Dermis microvascular lymphatic vessel endothelial cell (primary cell): ENCODE results near the gene ARHGEF28. TPM values are rescaled to one million over a fixed set of nuclear protein-coding genes. Genes with fewer than 3 reads are reported as not detected.

Experiments
- DNase-seq, 2 donors: peaks; one replicate each; pipeline versions ENCODE4 v3.0.0 to v3.0.0-alpha.2; 2010; ENCODE audit warnings: low read depth in 2 of 2
- total RNA-seq: library from RNA; depleted of rRNA; stranded (reverse); fragments of >200 nt; gene quantifications from 2 replicates; pipeline ENCODE4 v1.2.1, GENCODE V29; 2014

The ARHGEF28 gene, protein sequence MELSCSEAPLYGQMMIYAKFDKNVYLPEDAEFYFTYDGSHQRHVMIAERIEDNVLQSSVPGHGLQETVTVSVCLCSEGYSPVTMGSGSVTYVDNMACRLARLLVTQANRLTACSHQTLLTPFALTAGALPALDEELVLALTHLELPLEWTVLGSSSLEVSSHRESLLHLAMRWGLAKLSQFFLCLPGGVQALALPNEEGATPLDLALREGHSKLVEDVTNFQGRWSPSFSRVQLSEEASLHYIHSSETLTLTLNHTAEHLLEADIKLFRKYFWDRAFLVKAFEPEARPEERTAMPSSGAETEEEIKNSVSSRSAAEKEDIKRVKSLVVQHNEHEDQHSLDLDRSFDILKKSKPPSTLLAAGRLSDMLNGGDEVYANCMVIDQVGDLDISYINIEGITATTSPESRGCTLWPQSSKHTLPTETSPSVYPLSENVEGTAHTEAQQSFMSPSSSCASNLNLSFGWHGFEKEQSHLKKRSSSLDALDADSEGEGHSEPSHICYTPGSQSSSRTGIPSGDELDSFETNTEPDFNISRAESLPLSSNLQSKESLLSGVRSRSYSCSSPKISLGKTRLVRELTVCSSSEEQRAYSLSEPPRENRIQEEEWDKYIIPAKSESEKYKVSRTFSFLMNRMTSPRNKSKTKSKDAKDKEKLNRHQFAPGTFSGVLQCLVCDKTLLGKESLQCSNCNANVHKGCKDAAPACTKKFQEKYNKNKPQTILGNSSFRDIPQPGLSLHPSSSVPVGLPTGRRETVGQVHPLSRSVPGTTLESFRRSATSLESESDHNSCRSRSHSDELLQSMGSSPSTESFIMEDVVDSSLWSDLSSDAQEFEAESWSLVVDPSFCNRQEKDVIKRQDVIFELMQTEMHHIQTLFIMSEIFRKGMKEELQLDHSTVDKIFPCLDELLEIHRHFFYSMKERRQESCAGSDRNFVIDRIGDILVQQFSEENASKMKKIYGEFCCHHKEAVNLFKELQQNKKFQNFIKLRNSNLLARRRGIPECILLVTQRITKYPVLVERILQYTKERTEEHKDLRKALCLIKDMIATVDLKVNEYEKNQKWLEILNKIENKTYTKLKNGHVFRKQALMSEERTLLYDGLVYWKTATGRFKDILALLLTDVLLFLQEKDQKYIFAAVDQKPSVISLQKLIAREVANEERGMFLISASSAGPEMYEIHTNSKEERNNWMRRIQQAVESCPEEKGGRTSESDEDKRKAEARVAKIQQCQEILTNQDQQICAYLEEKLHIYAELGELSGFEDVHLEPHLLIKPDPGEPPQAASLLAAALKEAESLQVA (N-terminal part only)
- 50.7 and 62.7 TPM in 2 replicates for total RNA-seq

DNA sequence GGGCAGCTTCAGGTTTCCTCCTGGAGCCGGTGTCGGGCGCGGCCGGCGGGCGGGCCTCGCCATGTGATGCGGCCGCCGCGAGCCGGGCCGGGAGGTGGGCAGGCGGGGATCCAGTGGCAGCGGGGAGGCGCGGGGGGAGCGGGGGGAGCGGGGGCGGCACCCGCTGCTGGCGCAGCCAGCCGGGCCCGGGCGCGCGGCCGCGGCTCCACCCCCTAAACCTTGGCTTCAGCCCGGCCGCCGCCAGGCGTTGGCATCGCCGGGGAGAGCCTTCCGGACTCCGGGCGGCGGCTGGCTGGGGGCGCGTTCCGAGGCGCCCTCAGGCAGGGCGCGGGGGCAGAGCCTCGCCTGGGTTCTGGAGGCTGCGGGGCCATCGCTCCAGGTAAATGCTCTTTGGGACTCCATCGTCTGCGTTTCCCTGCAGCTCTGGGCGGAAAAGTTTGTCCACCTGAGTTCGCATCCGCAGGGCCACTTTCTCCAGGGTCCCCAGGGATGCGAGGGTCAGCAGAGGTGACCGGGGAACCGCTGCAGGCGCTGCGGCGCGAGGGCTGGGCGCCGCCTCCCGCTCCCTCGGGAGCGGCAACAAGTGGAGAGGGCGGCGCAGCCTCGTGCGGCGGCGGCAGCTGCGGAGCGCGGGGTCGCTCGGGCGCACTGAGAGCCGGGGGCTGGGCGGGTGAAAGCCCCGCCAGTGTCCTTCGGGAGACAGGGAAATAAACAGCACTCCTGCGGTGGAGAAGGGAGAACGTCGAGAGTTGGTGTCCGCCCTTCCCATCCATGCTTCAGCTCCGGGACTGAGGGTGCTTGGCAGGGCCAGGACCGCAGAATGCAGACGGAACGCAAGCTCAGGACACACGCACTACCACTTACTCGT lies at the start of gene ARHGEF28:
Gene ARHGEF28, plus strand, starts transcription at position 253 of the 868 bp plus-strand sequence. CDS start 58,656 bp downstream, outside the sequence.
- peak in 1 of 2 donors; percentile 84 for DNase-seq

DNA sequence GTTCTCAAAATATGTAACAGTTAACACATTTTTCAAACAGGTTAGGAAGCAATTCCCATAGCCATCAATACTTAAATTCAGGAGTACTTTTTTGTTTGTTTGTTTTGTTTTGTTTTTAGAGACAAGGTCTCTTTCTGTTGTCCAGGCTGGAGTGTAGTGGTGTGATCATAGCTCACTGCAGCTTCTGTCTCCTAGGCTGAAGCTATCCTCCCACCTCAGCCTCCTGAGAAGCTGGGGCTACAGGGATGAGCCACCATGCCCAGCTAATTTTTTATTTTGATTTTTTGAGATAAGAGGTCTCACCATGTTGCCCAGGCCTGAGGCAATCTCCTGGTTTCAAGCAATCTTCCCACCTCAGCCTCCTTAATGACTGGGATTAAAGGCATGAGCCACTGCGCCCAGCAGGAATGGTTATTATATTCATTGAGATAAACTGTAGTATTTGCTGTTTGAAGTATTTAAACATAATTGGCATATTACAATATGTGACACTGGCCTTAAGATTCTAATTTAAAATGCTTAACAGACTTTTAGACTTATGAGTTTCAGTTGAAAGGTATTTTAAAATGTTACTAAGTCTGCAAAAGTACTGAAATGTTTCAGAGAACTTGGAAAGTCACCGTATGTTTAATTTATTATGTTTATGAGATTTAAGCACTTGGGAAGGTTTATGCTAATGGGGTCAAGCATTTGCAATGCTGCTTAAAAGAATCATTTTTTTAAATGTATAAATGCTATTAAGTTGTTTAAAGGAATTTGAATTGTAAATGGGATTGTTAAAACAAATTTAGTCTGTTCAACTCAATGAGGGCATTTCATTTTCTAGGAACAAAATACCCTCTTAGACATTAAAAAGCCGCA lies 43.5 kb upstream of the ARHGEF28 start:
- no peak for DNase-seq

DNA sequence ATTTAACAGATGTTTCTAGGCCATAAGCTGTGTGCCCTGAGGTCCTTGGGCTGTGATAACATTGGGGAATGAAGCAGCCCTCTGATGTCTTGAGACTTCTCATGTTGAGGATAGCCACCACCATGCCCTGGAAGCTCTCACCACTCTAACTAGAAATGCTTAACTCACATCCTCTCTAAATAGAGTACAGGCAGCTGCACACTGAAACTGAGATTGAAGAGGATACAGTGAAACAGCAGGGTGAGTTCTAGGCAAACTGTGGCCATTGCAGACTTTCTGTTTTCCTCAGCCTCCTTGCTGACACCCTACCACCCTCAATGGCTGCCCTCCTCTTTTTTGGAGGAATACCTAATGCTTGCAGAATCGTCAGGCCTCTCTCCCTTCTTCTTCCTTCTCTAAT lies 38.1 kb upstream of the ARHGEF28 start:
- no peak for DNase-seq

DNA sequence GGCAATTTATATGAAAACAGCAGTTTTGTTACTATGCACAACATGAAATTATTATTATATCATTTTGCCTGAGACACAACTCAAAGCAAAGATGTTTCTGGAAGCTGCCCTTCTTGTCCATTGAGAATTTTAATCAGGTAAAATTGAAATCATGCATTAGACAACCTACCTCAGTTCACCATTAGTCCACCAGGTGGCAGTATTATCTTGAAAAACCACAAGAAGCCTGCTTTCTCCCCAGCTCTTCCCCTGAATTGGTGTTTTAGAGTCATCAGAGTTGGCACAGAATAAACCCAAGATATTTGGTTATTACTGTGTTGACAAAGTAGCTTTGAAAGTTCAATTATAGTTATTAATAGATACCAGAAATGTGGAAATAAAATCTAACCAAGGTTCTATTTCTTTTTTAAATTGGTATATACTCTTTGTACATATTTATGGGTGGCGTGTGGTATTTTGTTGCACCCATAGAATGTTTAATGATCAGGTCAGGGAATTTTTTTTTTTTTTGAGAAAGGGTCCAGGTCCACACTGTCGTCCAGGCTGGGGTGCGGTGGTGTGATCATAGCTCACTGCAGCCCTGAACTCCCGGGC lies 34.8 kb upstream of the ARHGEF28 start:
- DNase-seq, result peak; percentile 86 to 87

DNA sequence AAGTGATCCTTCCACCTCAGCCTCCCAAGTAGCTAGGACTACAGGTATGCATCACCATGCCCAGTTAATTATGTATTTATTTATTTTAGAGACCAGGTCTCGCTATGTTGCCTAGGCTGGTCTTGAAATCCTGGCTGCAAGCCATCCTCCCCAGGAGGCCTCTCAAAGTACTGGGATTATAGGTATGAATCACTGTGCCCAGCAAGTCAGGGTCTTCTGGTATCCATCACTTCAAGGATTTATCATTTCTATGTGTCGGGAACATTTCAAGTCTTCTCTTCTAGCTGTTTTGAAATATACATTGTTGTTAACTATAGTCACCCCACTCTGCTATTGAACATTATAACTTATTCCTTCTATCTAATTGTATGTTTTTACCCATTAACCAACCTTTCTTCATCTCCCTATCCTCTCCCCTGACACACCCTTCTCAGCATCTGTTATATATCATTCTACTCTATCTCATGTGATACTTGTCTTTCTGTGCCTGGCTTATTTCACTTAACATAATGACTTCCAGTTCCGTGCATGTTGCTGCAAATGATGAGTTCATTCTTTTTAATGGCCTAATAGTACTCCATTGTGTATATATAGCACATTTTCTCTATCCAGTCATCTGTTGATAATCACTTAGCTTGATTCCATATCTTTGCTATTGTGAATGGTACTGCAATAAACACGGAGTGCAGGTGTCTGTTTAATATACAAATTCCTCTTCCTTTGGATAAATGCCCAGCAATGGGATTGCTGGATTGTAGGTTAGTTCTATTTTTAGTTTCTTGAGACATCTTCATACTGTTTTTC lies 34.1 kb upstream of the ARHGEF28 start:
- DNase-seq, result peak in 1 of 2 donors; percentile 23

DNA sequence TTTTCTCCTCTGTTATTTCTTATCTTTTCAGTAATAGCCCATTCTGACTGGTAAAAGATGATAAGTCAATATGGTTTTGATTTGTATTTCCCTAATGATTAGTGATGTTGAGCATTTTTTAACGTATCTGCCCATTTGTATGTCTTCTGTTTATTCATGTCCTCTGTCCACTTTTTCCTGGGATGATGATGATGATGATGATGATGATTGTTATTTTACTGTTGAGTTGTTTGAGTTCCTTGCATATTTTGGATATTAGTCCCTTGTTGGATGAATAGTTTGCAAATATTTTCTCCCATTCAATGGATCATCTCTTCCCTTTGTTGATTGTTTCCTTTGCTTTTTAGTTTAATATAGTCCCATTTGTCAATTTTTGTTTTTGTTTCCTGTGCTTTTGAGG lies 33.4 kb upstream of the ARHGEF28 start:
- DNase-seq, result peak in 1 of 2 donors; percentile 12

DNA sequence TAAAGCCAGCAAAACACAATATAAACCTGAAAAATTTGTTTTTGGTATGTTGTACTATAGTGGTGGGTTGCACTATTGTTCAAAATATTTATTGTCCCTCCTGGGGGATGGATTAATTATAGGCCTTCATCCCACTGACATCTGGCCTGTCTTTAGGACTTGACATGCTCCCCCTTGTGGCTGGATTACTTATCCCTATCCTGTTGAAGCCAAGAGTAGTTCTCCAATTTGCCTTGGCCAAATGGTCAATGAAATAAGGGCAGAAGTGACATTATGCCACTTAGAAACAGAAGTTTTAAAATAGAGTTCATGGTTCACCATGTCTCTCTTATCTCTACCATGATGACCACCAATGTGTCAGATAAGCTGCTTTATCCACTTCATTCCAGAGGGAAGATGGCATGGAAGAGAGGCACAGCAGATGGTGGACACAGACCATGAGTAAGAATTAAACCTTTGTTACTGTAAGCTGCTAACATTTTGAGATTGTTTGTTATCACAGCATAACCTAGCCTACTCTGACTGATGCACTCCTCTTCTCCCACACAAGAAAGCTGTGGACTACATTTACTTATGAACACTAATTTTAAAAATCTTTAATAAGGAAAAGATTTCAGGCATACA lies 29.2 kb upstream of the ARHGEF28 start:
- peak; percentile 16 to 66 for DNase-seq

DNA sequence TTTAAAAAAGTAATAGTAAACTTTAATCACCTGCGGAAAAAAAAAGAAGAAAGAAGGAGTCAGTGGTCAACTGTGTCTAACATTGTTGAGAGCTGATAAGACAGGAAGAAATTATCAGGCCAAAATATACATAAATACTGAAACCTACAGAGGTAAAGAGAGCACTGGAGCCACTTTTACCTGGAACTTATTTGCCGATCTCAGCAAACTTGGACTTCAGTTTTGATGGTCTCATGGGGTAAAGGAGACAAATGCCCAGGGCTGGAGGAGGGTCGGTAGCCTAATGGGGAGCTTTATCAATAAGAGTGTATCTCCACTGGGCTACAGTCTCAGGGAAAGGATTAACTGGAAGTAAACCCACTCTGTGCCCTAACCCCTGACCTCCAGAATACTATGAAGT lies 26.6 kb upstream of the ARHGEF28 start:
- DNase-seq, result no peak

DNA sequence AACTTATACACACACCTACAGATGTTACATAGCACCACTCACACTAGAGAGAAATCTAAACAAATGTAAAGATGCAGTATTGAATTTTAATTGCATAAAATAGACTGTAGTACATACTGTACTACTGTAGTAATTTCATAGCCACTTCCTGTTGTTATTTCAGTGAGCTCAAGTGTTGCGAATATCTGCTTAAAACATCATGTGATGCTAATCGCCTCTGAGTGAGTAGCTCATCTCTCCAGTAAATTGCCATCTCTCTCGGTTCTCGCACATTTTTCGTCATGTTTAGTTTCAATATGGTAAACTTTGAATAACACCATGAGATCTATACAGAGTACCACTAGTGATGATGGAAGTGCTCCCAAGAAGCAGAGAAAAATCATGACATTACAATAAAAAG lies 22.0 kb upstream of the ARHGEF28 start:
- DNase-seq, result peak in 1 of 2 donors; percentile 71

DNA sequence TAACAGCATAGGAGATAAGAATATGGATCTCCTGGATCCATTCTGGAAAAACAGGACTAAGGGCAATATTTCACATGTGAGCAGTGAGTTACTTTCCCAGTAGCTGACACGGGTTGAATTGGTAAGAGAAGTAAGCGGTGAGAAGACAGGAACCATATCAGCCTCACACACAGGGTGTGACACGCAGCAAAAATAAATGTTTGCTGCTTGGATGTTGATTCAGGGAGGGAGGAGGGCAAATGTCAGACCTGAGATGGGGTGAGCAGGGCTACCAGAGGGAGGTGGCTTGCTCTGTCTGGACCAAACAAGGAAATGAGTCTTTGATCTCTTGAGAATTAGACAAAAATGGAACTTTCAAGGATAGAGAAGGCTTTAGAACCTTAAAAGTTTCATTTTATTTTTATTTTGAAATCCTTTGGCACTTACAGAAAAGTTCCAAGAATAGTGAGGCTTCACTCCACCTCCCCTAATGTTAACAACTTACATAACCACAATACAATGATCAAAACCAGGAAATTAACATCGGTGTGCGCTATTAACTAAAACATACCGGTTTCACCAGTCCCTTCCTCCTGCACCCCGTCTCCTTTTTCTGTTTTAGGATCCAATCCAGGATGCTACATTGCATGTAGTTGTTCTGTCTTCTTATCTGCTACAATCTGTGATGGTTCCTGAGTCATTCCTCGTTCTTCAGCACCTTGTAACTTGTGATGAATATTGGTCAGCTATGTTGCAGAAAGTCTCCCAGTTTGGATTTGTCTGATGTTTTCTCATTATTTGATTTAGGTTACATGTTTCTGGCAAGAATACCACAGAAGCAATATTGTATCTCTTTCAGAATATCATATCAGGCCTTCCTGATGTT lies 20.5 kb upstream of the ARHGEF28 start:
- peak in 1 of 2 donors; percentile 92 for DNase-seq

DNA sequence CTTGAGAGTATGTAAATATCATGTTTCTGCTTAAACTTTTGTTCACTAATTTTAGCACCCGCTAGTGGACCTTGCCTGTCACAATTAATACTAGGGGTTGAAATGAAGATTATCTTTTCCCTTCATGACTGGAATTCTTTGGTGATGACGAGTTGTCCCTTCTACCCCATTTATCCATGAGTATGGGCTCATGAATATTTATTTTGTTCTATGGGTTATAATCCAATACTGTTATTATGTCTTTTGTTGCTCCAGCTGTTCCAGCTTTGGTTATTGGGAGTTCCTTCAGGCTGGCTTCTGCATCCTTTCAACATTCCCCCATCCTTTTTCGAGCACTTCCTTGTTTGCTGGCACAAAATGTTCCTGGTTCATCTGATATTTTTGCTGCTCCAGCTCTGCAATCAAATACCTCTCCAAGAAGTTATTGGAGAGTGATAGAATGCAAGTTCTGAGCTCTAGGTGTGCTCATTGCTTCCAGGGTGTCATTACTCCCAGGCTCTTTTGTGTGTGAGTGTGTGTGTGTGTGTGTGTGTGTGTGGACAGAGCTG lies 19.7 kb upstream of the ARHGEF28 start:
- DNase-seq, result peak in 1 of 2 donors; percentile 32

DNA sequence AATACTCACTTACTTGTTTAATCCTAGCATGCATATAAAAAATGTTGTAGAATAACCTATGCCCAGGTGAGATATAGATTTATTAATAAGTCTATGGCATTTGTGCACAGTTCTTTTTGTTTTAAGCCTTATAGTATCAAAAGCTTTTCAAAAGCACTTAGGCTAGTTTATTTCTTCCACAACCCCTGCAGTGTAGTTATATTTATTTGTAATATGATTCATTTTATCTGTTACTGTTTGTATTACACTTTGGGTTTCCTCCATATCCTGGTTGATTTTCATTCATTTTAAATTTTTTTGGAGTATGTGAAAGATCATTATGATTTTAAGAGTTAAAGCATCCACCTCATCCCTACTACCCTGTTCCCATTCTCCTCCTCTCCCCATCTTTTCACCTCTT lies 18.8 kb upstream of the ARHGEF28 start:
- no peak for DNase-seq

DNA sequence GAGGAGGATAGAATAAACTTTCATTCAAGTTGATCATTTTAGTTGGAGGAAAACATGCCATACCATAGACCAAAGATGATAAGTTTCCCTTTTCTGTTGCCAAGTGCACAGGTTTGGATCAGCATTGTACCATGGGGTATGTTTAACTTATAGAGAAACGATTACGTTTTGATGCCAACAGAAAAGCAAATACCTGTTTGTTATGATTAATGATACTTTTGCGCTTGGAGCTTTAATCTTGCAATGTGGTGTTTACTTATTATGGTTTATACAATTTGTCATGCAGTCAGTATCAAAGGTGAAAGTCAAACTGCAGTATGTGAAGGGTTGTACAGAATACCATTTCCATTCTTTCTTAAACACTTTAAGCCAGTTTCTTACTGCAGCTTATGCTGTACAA lies 13.2 kb upstream of the ARHGEF28 start:
- no peak for DNase-seq

DNA sequence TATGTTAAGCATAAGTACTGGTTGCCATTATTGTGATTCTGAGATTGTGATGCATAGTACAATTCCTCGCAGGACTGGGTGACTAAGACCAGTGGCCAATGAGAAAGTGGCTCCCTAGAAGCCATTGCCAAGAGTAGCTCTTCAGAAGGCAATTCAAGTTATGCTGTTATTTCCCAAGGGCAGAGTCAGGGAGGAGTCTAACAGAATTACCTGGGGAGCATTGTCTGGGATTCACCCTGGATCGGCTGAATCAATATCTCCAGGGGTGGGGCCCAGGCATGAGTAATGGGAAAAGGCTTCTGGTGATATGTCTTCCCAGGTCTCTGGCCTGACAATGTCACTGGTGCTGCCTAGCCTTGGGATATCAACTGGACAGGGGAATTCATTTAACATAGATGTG lies 10.9 kb upstream of the ARHGEF28 start:
- DNase-seq, result no peak

DNA sequence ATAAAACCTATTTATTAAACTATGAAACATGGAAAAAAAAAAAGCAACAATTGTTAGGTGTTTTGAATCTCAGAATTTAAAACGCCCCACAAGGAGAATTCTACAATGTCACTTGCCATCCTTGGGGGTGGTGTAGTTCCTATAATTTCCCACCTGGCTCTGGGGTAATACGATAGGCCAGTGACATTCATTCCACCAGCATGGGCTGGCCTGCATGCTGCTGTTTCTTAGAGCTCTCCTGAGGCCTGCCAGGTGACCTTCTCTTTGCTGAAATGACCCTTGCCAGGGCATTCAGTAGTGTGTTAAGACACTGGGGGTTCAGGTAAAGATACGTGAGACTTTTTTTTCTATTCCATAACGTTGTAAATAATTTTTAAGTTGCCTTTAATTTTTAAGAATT lies 10.0 kb upstream of the ARHGEF28 start:
- no peak for DNase-seq

DNA sequence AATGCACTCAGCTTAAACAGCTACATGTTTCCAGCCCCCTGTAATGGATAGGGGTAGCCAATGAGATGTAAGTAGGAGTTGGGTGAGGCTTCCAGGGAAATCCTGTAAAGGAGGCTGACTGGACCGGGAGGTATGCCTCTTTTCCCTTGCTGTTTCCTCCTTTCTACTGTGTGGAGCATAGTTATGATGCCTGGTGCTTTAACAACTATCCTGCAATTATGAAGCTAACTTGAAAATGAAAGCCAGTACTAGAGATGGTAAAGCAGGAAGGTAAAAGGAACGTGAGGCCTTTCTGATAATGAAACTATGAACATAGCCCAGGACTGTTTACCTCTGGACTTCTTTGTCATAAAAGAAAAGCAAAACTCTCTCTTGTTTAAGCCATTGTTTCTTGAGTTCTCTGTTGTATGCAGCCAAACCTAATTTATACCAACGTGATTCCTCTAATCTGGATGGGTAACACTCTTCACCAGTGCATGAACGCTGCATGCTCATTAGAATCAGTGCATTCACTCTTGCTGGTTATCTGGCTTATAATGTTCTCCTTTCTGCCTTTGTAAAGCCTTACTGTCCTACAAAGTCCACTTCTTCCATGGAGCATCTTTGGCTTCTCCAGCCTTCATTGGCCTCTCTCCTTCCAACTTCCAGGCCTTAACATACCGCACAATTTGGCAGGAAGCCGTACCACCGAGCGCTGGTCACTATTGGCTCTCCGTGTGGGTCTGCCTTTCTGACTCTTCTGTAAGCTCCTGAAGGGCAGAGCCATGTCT lies 8.3 kb upstream of the ARHGEF28 start:
- peak; percentile 24 to 70 for DNase-seq
